Fibroblast of the aortic adventitia (primary cell): ENCODE measurements around the gene STXBP4. TPM values are rescaled to one million over a fixed set of nuclear protein-coding genes. Genes with fewer than 3 reads are reported as not detected.

Source experiments
- DNase-seq: peaks from one replicate; pipeline ENCODE4 v3.0.0-alpha.2; 2010; ENCODE audit warnings: low read depth
- H3K4me3 ChIP-seq: 2 replicates; pipeline ENCODE4 v1.5.1; 2011; ENCODE audit warnings: low read depth, mild to moderate bottlenecking, control low read depth, low read length, moderate library complexity
- total RNA-seq: library from RNA; depleted of rRNA; stranded (reverse); fragments of >200 nt; gene quantifications from 2 replicates; pipeline ENCODE4 v1.2.3, GENCODE V29; 2012; ENCODE audit warnings: low replicate concordance
- TF ChIP-seq, protein P1 (sequence below): IDR thresholded peaks from 2 replicates; pipeline ENCODE4 v1.5.1; 2011; ENCODE audit warnings: mild to moderate bottlenecking, low read length, control low read depth, inconsistent platforms; ENCODE audit not compliant: insufficient read depth

The STXBP4 gene
- total RNA-seq, 1 donor = 32.0 TPM

DNA sequence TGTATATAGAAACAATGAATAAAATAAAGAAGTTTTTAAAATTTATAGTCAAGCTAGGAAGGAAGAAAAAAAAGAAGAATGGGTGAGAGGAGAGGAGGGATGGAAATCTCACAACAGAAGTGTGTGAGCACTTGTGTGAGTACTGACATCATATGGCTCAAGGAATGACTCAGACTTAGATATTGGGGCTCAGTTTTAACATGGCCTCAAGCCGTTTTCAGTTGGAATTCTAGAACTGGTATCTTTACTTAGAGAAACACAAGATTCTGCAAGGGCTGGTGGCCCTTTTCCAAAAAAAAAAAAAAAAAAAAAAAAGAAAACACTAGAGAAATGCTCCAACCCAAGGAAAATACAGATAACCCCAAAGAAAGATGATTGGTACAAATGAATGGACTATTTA lies 55.1 kb downstream of the STXBP4 start:
- peak; percentile 59 for DNase-seq
- H3K4me3 ChIP-seq = no peak overlapping the region
- TF ChIP-seq, protein P1, sequence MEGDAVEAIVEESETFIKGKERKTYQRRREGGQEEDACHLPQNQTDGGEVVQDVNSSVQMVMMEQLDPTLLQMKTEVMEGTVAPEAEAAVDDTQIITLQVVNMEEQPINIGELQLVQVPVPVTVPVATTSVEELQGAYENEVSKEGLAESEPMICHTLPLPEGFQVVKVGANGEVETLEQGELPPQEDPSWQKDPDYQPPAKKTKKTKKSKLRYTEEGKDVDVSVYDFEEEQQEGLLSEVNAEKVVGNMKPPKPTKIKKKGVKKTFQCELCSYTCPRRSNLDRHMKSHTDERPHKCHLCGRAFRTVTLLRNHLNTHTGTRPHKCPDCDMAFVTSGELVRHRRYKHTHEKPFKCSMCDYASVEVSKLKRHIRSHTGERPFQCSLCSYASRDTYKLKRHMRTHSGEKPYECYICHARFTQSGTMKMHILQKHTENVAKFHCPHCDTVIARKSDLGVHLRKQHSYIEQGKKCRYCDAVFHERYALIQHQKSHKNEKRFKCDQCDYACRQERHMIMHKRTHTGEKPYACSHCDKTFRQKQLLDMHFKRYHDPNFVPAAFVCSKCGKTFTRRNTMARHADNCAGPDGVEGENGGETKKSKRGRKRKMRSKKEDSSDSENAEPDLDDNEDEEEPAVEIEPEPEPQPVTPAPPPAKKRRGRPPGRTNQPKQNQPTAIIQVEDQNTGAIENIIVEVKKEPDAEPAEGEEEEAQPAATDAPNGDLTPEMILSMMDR = no peak

DNA sequence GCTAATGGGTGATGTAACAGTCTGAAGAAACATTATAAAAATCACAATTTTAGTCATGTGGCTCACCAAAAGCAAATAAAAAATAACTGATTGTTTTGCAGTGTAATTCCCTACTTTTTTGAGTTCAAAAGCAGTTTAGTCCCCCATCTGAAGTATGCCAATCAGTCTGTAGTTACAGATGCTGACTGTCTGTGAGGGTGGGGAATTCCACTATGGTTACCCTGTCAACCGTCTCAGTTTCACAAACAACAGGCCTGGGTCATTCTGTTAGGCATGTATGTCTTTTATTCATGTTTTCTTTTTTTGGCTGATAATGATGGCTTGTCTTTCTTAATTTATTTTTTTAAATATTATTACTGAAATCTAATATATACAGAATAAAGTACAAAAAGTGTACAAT lies 69.3 kb downstream of the STXBP4 start:
- DNase-seq = no peak
- H3K4me3 ChIP-seq = no peak overlapping the region
- TF ChIP-seq, protein P1 = no peak

DNA sequence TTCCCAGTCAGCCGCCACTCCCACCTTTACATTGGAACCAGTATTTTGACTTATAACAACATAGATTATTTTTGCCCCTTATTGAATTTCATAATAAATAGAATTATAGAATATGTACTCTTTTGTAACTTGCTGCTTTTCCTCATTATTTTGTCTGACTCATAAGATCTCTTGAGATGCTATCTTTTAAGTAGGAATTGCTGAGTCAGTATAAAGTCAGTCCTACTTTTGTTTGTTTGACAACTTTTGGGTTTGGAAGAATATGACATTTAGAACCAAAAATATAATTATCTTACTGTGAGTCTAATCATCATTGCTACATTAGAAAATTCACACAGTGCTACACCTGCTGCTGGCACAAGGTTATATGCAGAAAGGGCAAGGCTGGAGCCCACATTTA lies 69.7 kb downstream of the STXBP4 start:
- TF ChIP-seq, protein P1 = no peak
- DNase-seq = no peak
- no peak overlapping the region for H3K4me3 ChIP-seq

DNA sequence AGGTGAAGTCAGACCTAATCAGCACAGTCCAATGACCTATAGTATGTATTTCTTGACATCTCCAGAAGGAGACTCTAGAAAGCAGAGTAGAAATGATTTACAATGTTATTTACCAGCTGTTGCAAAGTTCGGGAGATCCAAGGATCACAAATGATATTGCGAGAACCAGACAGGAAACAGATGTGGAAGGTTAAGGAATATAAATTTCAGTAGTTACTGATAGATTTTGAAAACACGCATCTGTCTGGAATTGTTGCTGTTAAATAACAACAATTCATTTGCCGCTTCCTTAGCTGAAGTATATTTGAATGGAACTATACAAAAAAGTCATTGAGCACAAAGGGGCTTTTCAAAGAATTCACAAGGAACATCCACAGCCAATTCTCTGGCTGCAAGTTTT lies 72.0 kb downstream of the STXBP4 start:
- no peak for DNase-seq
- H3K4me3 ChIP-seq = no peak overlapping the region
- TF ChIP-seq, protein P1 = no peak

DNA sequence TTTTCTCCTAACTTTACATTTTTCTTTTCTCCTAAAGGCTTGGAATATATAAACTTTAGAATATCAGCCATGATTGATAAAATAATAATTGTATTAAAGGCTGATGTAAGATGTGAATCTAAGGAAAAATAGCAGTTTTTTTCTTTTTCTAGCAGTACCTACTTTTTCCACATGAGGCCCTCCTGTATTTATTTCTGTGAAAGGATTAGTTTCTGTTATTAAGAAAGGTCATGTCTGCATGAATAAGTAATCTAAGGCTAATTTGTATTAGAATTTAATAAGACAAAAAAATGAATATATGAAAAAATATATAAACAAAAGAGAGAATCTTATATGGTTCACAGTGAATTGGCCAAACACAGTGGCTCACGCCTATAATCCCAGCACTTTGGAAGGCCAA lies 85.3 kb downstream of the STXBP4 start:
- TF ChIP-seq, protein P1 = peak; percentile 50
- DNase-seq = peak; percentile 22
- no peak overlapping the region for H3K4me3 ChIP-seq

DNA sequence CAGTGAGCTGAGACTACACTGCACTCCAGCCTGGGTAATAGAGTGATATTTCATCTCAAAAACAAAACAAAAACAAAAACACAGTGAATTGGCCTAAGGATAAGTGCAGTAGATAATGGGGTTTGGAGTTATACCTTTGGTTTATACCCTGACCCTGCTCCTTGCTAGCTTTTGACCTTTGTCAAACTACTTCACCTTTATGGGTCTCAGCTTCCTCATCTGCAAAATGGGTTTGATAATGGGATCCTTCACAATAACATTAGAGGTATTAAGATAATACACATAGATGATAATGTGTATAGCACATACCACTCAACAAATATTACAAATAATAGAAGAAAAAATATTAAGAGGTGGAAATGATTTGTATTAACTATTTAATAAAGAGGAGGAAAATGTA lies 85.9 kb downstream of the STXBP4 start:
- TF ChIP-seq, protein P1 = no peak
- DNase-seq = no peak
- no peak overlapping the region for H3K4me3 ChIP-seq

DNA sequence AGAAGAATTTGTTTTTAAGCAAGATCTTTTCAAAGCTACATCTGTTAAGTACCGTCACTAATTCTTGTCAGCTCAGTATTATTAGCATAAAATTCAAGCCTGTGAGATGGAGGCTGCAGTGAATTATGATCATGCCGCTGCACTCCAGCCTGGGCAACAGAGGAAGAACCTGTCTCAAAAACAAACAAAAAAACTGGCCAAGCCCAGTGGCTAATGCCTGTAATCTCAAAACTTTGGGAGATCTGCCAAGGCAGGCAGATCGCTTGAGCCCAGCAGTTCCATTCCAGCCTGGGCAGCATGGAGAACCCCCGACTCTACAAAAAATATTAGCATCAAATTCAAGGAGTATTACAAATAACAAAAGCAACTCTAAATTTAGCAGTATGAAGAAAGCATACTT lies 88.0 kb downstream of the STXBP4 start:
- H3K4me3 ChIP-seq = no peak overlapping the region
- TF ChIP-seq, protein P1 = no peak
- DNase-seq = peak; percentile 10
